SKM-1 (cell line): ENCODE results near the gene SH3TC1.

Experiments
- DNase-seq: peaks from one replicate; lab custom pipeline; 2025; ENCODE audit not compliant: unreplicated experiment; lab: John Stamatoyannopoulos, UW

The SH3TC1 gene

GRCh38 chr4:8241211-8241779 is 42.2 kb downstream of the SH3TC1 start:
- no peak for DNase-seq

GRCh38 chr4:8241895-8242696 is 43.0 kb downstream of the SH3TC1 start:
- peak; percentile 52 for DNase-seq

- DNase-seq: no peak
Observed at GRCh38 chr4:8242782-8243560, 43.9 kb downstream of the SH3TC1 start.

GRCh38 chr4:8244001-8244757 is 45.1 kb downstream of the SH3TC1 start:
- no peak for DNase-seq

GRCh38 chr4:8244931-8245460 is 45.9 kb downstream of the SH3TC1 start:
- no peak for DNase-seq

- no peak for DNase-seq
Observed at GRCh38 chr4:8245884-8246833, 47.1 kb downstream of the SH3TC1 start.

GRCh38 chr4:8247047-8247930 is 48.2 kb downstream of the SH3TC1 start:
- no peak for DNase-seq

- DNase-seq: no peak
Observed at GRCh38 chr4:8248091-8248490, 49.0 kb downstream of the SH3TC1 start.

- no peak for DNase-seq
Observed at GRCh38 chr4:8250227-8250626, 51.1 kb downstream of the SH3TC1 start.

- DNase-seq: no peak
Observed at GRCh38 chr4:8250637-8251036, 51.5 kb downstream of the SH3TC1 start.

- no peak for DNase-seq
Observed at GRCh38 chr4:8251110-8251883, 52.2 kb downstream of the SH3TC1 start.

GRCh38 chr4:8252301-8253173 is 53.4 kb downstream of the SH3TC1 start:
- no peak for DNase-seq

- DNase-seq: no peak
Observed at GRCh38 chr4:8254076-8254475, 55.0 kb downstream of the SH3TC1 start.

- DNase-seq: no peak
Observed at GRCh38 chr4:8255698-8256441, 56.8 kb downstream of the SH3TC1 start.

GRCh38 chr4:8257854-8258253 is 58.8 kb downstream of the SH3TC1 start:
- no peak for DNase-seq

- no peak for DNase-seq
Observed at GRCh38 chr4:8258552-8259212, 59.6 kb downstream of the SH3TC1 start.
